ENCODE data around the gene KRTAP24-1.

Gene KRTAP24-1

DNA sequence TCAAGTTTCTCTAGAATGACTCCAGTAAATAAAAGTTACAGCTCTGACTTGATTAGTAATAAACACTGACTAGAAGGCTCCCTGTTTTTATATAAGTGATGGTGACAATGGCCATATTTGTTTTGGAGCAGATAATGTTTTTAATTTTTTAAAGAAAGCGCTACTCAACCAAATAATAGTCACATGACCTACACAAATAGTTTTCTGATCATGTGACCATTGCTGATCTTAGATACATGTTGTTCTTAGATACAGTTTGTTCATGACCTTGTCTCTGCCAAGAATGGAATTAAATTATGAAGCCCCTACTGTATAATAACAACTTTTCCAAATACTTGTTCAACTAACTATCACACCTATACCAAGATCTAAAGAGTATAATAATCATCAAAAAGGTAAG lies 44.6 kb downstream of the KRTAP24-1 start:
- no peak for DNase-seq
- no CpG with 5 or more reads among the region's 1 CpG for whole genome bisulfite sequencing (ENCODE audit: extremely low coverage, insufficient coverage, insufficient read length)
- no peak overlapping the region for H2AFZ ChIP-seq (ENCODE audit: insufficient read depth, low read length, poor library complexity)

DNA sequence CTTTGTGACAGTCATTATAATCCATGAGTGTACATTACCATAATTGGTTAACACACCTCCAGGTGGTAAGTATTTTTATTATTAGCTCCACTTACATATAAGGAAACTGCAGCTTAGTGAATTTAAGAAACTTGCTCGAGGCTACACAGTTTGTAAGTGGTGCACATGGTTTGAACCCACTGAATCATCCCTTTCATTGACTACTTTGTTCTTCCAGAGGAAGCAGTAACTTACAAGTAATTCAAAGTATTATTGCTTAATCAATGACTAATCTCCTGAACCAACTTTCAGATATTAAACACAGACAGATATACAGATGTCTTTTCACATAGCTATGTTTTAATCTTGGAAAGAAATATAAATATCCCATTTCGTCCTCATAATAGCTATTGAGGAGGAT lies 48.1 kb downstream of the KRTAP24-1 start:
- H3K4me1 ChIP-seq (ENCODE audit: control insufficient read depth in 1 of 2, insufficient read depth in 2 of 2, low read length in 2 of 2), result no peaks in the 10 kb centered on the region
- WGBS (ENCODE audit: extremely low coverage, insufficient coverage, insufficient read length), result no CpG with 5 or more reads among the region's 2 CpGs
- H2AK5ac ChIP-seq (ENCODE audit: low read length), result no peak overlapping the region
- H3K79me2 ChIP-seq (ENCODE audit: control insufficient read depth, insufficient read depth, low read length, poor library complexity), result no peaks in the 10 kb centered on the region
- no peak overlapping the region for H3K18ac ChIP-seq (ENCODE audit: low read length)
- no peak overlapping the region for H3K4me2 ChIP-seq (ENCODE audit: low read length)
- no peaks in the 10 kb centered on the region for H3K9me3 ChIP-seq (ENCODE audit: insufficient read depth, low read depth, low read length)
- no peak overlapping the region for H3K4me3 ChIP-seq (ENCODE audit: low read depth, low read length)
- H4K12ac ChIP-seq (ENCODE audit: low read depth, low read length), result no peak overlapping the region
- no peak overlapping the region for H3K27ac ChIP-seq (ENCODE audit: low read depth, low read length)
- no peak overlapping the region for H3K23ac ChIP-seq (ENCODE audit: low read length)
- H2BK5ac ChIP-seq (ENCODE audit: low read depth, low read length, poor library complexity), result no peak overlapping the region
- no peaks in the 10 kb centered on the region for H3K36me3 ChIP-seq (ENCODE audit: control insufficient read depth in 1 of 2, insufficient read depth in 2 of 2, low read length in 2 of 2)
- H3K79me1 ChIP-seq (ENCODE audit: low read length), result no peaks in the 10 kb centered on the region
- DNase-seq, result no peak
- no peak overlapping the region for H3K4ac ChIP-seq (ENCODE audit: low read depth, low read length)
- H4K91ac ChIP-seq (ENCODE audit: low read depth, low read length), result no peak overlapping the region
- H3K27me3 ChIP-seq (ENCODE audit: insufficient read depth, low read length), result no peaks in the 10 kb centered on the region
- H3K9ac ChIP-seq (ENCODE audit: low read length), result no peak overlapping the region
- no peak overlapping the region for H2AFZ ChIP-seq (ENCODE audit: insufficient read depth, low read length, poor library complexity)
- no peak overlapping the region for H2BK120ac ChIP-seq (ENCODE audit: insufficient read depth, low read length, poor library complexity)
- no peak overlapping the region for H4K8ac ChIP-seq (ENCODE audit: low read depth, low read length)
- H2BK12ac ChIP-seq (ENCODE audit: low read length), result no peak overlapping the region
- H3K14ac ChIP-seq (ENCODE audit: low read length), result no peak overlapping the region

More for the DNA sequence above, 44.6 kb downstream of the KRTAP24-1 start:
- Histone ChIP-seq H3K23ac (ENCODE audit: low read length) (no peak overlapping the region), H4K12ac (ENCODE audit: low read depth, low read length) (no peak overlapping the region), H3K4me2 (ENCODE audit: low read length) (no peak overlapping the region), H3K18ac (ENCODE audit: low read length) (no peak overlapping the region), H3K4me3 (ENCODE audit: low read depth, low read length) (no peak overlapping the region), H2BK12ac (ENCODE audit: low read length) (no peak overlapping the region), H4K91ac (ENCODE audit: low read depth, low read length) (no peak overlapping the region), H3K9me3 (ENCODE audit: insufficient read depth, low read depth, low read length) (no peaks in the 10 kb centered on the region), H3K4ac (ENCODE audit: low read depth, low read length) (no peak overlapping the region), H3K79me2 (ENCODE audit: control insufficient read depth, insufficient read depth, low read length, poor library complexity) (no peaks in the 10 kb centered on the region), H2BK5ac (ENCODE audit: low read depth, low read length, poor library complexity) (no peak overlapping the region), H3K36me3 (ENCODE audit: control insufficient read depth in 1 of 2, insufficient read depth in 2 of 2, low read length in 2 of 2) (no peaks in the 10 kb centered on the region), H2BK120ac (ENCODE audit: insufficient read depth, low read length, poor library complexity) (no peak overlapping the region), H3K27me3 (ENCODE audit: insufficient read depth, low read length) (no peaks in the 10 kb centered on the region), H3K4me1 (ENCODE audit: control insufficient read depth in 1 of 2, insufficient read depth in 2 of 2, low read length in 2 of 2) (no peaks in the 10 kb centered on the region), H3K9ac (ENCODE audit: low read length) (no peak overlapping the region), H2AK5ac (ENCODE audit: low read length) (no peak overlapping the region), H3K27ac (ENCODE audit: low read depth, low read length) (no peak overlapping the region), H4K8ac (ENCODE audit: low read depth, low read length) (no peak overlapping the region), H3K79me1 (ENCODE audit: low read length) (no peaks in the 10 kb centered on the region), H3K14ac (ENCODE audit: low read length) (no peak overlapping the region)

DNA sequence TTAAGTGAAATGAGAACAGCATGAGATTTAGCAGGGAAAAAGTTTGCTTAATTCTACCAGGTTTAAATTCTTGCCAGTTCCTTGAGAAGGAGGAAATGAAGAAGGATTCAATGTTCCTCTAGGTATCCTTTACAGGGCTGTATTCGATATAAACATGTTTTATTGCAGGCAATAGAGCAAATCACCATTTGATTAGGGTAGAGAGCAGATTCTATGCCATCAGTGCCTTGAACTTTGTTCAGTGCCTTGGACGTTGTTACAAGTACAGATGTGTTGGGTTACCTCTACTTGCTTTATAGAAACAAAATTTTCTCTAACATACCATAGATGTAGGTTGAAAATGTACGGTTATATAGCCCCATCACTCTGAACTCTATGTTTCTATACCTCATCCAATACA lies 48.7 kb downstream of the KRTAP24-1 start:
- Histone ChIP-seq H3K4me3 (ENCODE audit: low read depth, low read length) (no peak overlapping the region), H3K9ac (ENCODE audit: low read length) (no peak overlapping the region), H3K9me3 (ENCODE audit: insufficient read depth, low read depth, low read length) (no peaks in the 10 kb centered on the region), H3K27me3 (ENCODE audit: insufficient read depth, low read length) (no peaks in the 10 kb centered on the region), H3K79me2 (ENCODE audit: control insufficient read depth, insufficient read depth, low read length, poor library complexity) (no peaks in the 10 kb centered on the region), H2BK5ac (ENCODE audit: low read depth, low read length, poor library complexity) (no peak overlapping the region), H4K12ac (ENCODE audit: low read depth, low read length) (no peak overlapping the region), H3K4me1 (ENCODE audit: control insufficient read depth in 1 of 2, insufficient read depth in 2 of 2, low read length in 2 of 2) (no peaks in the 10 kb centered on the region), H4K91ac (ENCODE audit: low read depth, low read length) (no peak overlapping the region), H3K14ac (ENCODE audit: low read length) (no peak overlapping the region), H3K18ac (ENCODE audit: low read length) (no peak overlapping the region), H3K79me1 (ENCODE audit: low read length) (no peaks in the 10 kb centered on the region), H3K23ac (ENCODE audit: low read length) (no peak overlapping the region), H2AFZ (ENCODE audit: insufficient read depth, low read length, poor library complexity) (no peak overlapping the region), H3K36me3 (ENCODE audit: control insufficient read depth in 1 of 2, insufficient read depth in 2 of 2, low read length in 2 of 2) (no peaks in the 10 kb centered on the region), H2BK12ac (ENCODE audit: low read length) (no peak overlapping the region), H3K27ac (ENCODE audit: low read depth, low read length) (no peak overlapping the region), H2AK5ac (ENCODE audit: low read length) (no peak overlapping the region), H4K8ac (ENCODE audit: low read depth, low read length) (no peak overlapping the region), H3K4ac (ENCODE audit: low read depth, low read length) (no peak overlapping the region), H2BK120ac (ENCODE audit: insufficient read depth, low read length, poor library complexity) (no peak overlapping the region), H3K4me2 (ENCODE audit: low read length) (no peak overlapping the region)
- WGBS (ENCODE audit: extremely low coverage, insufficient coverage, insufficient read length), result no CpG with 5 or more reads among the region's 3 CpGs
- no peak for DNase-seq

DNA sequence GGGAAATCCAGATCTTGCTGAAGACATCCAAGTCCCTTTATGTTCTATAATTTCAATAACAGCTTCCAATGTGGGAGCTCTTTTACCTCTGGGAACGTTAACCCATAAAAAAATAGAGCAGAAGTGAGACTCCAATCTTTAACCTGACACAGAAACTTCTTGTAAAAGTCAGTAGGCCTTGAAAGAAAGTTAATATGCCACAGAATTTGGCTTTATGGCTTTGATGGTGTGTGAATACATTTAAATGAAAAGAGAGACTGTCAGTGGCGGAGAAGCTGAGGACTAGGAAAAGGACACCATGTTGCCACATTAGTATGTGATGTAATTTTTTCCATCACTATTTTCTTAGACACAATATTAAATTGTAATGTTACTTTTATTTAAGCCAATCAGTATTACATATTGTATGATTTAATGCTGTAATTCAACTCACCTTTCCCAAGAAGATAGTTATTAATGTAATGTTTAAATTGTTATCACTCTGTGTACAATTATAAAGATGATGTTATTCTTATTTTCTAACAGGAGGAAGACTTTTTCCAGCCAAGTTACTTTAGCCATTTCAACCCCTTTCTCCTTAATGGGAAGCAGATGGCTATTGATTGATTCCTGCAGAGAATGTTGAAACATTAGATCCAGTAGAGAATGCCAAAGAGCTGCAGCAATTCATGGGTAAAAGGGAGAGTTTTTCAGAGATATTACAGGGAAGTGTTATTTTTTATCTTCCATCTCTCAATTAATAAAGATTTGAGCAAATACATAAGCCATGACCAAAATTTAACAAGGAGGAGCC lies 49.3 kb downstream of the KRTAP24-1 start:
- Histone ChIP-seq H2AK5ac (ENCODE audit: low read length) (no peak overlapping the region), H3K4me2 (ENCODE audit: low read length) (no peak overlapping the region), H4K12ac (ENCODE audit: low read depth, low read length) (no peak overlapping the region), H3K79me2 (ENCODE audit: control insufficient read depth, insufficient read depth, low read length, poor library complexity) (no peaks in the 10 kb centered on the region), H2BK120ac (ENCODE audit: insufficient read depth, low read length, poor library complexity) (no peak overlapping the region), H3K36me3 (ENCODE audit: control insufficient read depth in 1 of 2, insufficient read depth in 2 of 2, low read length in 2 of 2) (no peaks in the 10 kb centered on the region), H3K9ac (ENCODE audit: low read length) (no peak overlapping the region), H3K27me3 (ENCODE audit: insufficient read depth, low read length) (no peaks in the 10 kb centered on the region), H4K91ac (ENCODE audit: low read depth, low read length) (no peak overlapping the region), H3K79me1 (ENCODE audit: low read length) (no peaks in the 10 kb centered on the region), H3K9me3 (ENCODE audit: insufficient read depth, low read depth, low read length) (no peaks in the 10 kb centered on the region), H3K18ac (ENCODE audit: low read length) (no peak overlapping the region), H3K23ac (ENCODE audit: low read length) (no peak overlapping the region), H3K27ac (ENCODE audit: low read depth, low read length) (no peak overlapping the region), H2BK5ac (ENCODE audit: low read depth, low read length, poor library complexity) (no peak overlapping the region), H2AFZ (ENCODE audit: insufficient read depth, low read length, poor library complexity) (no peak overlapping the region), H3K4me1 (ENCODE audit: control insufficient read depth in 1 of 2, insufficient read depth in 2 of 2, low read length in 2 of 2) (peaks cover 0 to 1% of the 10 kb centered on the region in 2 experiments), H3K14ac (ENCODE audit: low read length) (no peak overlapping the region), H3K4ac (ENCODE audit: low read depth, low read length) (no peak overlapping the region), H4K8ac (ENCODE audit: low read depth, low read length) (no peak overlapping the region), H2BK12ac (ENCODE audit: low read length) (no peak overlapping the region), H3K4me3 (ENCODE audit: low read depth, low read length) (no peak overlapping the region)
- no CpG with 5 or more reads among the region's 2 CpGs for WGBS (ENCODE audit: extremely low coverage, insufficient coverage, insufficient read length)
- DNase-seq, result no peak
